COLO829 (cell line): ENCODE measurements around the gene RAPGEF6.
"Not testable (repeated sequence)": the region's sequence is repeated elsewhere in the genome, so short reads cannot be mapped to it uniquely, and the experiment has no call there.

Experiments
- DNase-seq: peaks from one replicate; pipeline ENCODE4 v3.0.0; 2012; ENCODE audit warnings: low spot score

Gene RAPGEF6

DNA sequence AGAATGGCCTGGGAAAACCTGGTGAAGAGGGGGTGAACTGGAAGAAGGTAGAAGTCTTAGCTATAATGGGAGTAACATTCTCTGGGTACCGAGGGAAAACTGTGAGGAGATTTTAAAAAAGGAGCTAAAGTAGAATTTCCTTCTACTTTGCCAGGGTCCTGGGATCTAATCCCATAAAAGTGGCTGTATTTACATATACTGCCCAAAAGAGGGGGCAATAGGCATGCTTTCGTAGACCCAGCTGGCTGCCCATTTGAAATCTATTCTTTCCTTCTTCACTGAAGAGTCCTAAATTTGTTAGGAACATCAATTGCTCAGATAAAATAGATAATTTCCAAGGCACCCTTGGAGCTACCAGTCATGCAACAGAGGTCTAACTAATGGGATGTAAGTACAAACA lies 212.0 kb downstream of the RAPGEF6 start:
- DNase-seq: peak; percentile 4

DNA sequence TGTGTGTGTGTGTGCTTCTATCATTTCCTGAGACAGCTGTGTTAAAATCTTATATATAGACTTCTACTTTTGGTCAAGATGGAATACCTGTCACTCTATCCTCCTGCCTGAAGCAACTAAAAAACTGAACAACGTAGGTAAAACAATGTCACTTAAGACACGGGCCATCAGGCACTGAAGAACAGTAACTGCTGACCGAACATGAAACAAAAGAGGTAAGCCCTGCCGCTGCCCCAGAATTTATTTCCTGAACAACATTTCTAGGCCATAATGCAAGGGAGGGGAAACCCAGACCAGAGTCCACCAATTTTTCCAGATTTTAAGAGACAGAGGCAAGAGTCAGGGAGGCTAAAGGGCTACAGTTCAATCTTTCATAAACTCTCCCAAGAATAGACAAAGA lies 215.2 kb downstream of the RAPGEF6 start:
- DNase-seq: no peak

DNA sequence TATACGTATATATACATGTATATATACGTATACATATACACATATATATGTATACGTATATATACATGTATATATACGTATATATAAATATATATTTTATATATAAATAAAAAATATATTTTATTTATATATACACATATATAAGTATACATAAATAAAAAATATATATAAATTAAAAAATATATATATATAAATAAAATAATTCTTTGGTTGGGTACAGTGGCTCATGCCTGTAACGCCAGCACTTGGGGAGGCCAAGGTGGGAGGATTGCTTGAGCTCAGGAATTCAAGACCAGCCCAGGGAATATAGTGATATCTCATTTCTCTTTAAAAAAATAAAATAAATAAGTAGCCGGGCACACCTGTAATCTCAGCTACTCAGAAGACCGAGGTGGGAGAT lies 216.2 kb downstream of the RAPGEF6 start:
- DNase-seq: no peak

DNA sequence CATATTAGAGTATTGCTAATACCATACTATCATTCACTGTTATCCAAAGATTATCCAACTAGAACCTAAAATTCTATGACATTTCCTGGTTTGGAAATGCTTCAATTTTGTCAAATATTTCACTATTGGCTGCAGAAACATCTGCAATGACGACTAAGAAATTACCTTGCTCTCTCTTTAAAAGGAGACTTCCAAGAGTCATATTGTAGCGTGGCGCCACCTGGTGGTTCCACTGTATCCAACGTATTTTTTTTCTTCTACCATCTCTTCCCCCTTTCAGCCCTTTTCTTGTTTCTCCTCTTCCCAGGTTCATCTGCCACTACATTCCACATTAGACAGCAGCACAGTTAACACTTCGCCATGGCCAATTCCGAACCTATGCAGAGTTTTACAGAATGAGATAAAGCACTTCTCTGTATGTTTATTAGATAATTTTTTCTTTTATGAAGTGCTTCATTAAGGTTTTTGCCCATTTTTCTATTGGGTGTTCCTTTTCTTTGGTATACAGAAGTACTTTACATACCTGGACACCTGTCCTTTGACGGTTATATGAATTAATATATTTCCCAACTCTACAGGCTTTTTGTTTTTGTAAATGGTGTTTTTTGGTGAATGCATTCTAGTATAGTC lies 217.7 kb downstream of the RAPGEF6 start:
- DNase-seq: peak; percentile 38

DNA sequence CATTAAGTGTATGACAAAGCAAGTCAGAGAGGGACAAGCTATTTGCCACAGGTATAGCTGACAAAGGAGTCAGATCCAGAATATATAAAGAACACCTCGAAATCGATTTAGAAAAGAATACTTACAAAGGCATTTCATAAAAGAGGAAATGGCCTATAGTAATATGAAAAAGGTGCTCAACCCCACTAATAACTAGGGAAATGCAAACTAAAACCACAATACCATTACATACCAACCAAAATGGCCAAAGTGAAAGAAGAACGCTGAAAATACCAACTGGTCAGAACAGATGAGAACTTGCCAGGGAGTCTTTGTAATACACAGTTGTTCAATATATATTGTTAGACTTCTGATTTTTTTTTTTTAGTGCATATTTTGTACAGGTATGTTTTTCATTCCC lies 218.3 kb downstream of the RAPGEF6 start:
- DNase-seq: no peak

DNA sequence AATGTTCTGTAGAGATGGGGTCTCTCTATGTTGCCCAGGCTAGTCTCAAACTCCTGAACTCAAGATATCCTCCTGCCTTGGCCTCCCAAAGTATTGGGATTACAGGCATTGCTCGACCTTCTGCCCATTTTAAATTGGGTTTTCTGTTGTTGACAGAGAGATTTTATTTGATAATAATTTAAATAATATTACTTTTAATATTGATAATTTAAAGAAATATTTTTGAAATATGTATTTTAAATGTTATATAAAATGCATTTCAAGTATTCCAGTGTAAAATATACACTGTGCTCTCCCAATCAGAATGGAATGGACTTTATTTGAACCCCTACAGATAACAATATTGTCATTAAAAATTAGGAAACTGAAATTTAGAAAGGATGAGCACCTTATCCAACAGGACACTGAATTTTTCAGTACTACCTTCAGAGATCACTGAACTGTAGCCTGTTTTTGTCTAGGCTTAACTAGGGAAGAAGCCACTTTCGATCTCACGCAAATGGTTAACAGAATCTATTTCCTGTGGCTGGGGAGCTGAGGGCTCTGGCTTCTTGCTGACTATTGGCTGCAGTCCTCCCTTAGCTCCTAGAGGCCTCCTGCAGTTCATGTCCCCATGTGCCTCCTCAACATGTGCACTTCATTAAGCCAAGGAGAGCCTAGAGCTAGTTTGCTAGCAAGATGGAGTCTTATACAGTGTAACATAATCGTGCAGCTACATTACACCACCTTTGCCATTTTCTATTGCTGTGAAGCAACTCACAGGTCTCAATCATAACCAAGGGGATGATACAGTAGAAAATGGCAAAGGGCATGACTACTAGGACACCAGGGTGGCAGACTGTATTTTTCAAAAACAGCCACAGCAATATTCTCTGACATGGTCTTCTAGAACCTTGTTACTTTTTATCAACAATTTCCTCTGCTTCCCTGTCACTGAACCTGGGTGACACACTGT lies 221.1 kb downstream of the RAPGEF6 start:
- DNase-seq: no peak

DNA sequence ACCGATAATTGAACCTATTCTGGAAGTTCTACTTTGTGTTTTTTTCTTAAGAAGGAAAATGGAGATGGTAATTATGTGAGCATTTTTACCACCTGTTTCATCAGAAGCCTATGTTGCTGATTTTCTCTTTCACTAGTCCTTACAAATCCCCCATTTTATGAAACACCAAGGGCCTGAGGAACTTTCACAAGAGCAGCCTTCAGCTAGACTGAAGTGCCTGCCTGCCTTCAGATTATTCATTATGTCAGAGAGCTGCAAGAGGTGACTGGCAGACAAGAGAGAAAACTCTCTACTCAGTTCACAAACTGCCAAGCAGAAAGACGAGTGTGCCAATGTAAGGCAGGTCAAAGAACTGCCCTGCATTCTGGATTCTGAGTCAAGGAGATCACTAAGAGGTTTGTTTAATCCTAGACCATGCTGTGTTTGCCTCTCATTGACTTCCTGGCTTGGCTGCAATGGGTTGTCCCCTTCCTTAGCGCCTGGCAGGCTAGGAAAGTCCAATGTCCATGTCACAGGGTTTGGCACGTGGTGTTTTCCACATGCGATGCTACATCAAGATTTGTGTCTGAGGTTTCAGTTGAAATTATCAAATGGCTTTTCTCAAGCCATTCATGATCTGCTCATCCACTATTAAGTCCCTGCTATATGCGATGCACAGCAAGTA lies 227.9 kb downstream of the RAPGEF6 start:
- DNase-seq: no peak

DNA sequence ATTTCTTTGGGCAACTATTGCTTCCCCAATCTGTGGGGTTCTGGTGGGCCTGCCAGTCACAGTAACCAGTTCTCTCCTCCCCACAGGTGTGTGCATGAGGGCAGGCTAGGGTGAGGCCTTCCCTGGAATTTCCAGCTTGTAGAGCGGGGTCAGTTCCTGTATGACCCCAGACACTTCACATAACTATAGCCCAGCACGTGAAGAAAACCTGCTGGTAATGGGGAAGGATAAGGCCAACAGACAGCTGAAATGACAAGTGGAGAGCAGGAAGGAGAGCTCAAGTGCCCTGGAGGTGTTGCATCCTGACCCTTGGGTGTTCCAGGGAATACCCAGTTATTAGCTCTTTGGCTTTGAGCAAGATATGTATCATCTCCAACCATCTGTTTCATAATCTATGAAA lies 229.0 kb downstream of the RAPGEF6 start:
- no peak for DNase-seq

DNA sequence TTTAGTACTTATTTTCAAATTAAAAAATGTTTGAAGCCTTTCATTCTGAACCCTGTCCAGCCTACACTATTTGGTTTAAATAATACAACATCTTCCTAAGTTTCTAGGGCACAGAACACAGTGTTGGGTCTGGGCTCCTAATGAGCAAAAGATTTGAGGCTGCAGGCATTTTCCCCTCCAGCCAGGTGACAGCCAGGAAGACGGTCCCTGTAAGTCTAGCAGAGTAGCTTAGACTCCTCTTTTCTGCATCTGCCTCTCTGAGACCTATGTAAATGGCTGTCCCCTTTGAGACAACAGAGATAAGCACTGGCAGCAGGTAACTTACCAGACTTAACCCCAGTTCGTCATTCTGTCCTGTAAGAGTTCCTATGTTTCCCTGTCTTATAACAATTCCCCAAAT lies 229.4 kb downstream of the RAPGEF6 start:
- DNase-seq: no peak

DNA sequence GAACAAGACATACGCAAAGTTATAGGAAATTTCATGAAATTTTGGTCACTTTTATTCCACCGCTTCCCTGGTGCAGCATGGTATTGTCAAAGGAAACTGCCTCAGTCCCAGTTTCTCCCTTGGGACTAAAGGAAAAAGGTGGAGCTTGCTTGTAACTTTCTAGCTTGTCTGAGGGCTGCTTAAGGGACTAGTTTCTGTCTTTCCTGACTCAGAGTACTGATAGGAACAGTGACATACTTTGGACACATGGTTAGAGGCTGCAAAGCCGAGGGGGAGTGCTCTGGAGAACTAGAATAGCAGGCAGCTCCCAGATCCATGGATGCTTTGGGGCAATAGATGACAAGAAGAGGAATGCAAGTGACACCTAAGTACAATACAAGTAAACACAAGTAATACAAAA lies 234.4 kb downstream of the RAPGEF6 start:
- DNase-seq: no peak

DNA sequence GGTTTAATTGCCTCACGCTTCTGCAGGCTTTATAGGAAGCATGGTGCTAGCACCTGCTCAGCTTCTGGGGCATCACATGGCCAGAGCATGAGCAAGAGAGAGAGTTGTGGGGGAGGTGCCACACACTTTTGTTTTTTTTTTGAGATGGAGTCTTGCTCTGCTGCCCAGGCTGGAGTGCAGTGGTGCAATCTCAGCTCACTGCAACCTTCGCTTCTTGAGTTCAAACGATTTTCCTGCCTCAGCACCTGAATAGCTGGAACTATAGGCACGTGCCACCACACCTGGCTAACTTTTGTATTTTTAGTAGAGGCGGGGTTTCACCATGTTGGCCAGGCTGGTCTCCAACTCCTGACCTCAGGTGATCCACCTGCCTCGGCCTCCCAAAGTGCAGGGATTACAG lies 236.0 kb downstream of the RAPGEF6 start:
- DNase-seq: not testable (repeated sequence)

DNA sequence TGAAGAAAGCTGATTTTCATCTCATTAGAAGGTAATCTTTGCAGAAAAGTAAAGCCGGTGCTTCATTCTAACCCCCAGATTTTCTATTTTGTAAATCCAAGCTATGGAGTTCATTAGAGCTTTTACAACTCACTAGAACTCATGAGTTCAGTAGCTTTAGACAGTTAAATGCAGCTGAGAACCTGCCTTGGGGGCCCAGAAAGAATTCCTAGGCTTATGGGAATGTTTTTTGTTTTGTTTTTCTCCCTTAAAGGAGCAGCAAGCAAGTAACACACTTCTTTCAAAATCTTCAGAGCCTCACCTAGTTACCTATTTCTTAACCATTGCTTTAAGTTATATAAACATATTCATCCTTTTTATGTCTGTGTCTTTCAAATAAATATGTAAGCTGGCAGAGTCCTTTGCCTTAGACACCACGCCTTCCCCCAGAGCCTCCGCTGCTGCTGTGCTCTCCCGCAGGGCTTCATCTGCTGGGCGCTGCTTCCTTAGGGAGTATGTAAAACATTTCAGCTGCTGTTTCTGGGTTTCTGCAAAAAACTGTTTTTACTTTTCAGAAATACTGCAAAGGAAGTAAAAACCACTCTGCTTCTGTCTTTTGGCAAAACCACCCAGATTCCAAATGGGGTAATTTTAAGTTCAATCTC lies 238.3 kb downstream of the RAPGEF6 start:
- DNase-seq: no peak

DNA sequence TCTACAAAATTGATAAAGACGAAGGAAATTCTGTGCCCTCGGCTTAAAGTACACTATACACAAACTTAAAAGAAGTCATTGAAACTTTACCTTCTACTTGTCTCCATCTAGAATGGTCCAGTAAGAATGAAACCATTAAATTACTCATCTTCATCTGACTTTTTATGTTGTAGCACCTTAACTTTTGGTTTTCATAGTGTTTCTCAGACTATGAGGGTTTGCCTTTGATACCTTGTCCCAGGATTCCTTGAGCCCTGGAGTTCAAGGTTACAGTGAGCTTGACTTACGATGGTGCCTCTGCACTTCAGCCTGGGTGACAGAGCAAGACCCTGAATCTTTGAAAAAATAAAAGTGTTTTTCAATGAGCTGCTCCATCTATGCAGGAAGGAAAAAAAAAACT lies 239.0 kb downstream of the RAPGEF6 start:
- DNase-seq: no peak

DNA sequence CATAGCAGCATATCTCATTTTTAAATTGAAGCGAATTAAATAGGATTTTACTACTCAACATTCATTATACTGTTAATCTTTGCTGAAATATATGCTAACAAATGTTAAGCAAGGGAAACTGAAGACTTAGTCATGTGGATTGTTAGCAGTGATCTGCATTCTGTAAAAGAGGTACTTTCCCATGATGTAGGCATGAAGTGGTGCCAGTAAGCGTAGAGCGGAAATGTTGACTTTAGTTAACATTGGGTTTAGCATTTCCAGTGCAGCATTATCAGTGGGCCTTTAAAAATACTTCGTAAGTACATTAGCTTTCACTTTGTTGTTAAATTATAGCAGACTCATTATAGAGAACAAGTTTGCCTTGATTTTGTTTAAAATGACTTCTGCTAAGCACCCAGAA lies 240.9 kb downstream of the RAPGEF6 start:
- DNase-seq: no peak

DNA sequence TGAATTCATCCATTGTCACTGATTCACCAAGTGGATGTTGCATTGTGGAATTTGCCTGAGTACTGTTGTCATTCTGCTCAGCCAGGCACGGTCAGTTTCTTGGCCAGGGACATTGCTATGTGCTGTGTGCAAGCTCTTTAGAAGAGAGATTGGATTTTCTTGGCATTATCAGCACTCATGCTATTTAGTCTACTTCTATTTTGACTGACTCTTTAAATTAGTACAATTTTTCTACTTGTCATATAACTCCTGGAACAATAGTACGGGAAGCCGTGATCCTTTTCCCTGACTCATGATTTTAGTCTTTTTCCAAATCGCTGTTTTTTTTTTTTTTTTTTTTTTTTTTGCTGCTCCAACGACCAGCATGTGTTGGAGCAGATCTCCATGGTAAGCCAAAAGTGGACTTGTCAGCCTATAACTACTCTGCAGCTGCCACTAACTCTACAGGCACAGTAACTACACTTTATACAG lies 241.5 kb downstream of the RAPGEF6 start:
- no peak for DNase-seq

DNA sequence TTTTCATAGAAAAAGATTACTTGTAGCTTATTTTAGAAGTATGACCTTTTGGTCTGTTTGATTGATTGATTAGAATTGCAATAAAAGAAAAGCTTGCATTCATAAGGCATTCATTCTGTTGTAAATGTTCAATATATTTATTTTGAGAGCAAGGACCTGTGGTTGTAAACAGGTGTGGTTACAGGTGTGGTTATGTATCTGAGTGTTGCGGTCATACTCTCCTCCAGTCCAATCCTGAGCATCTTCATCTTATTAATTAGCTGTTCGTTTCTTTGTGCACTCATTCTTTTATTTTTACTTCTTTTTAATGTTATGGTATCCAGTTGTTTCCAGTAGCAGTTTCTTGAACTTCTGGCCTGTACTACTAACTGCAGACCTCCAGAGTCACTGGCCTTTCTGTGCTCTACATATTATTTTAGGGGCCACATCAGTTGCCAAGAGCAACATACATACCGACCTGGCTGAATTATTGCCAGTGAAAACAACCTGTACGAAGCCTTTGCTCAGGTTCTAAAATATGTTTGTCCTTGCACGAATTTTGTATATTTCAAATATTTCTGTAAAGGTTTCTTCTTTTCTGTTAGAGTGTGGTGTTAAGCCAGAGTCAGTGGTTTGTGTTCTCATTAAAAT lies 242.4 kb downstream of the RAPGEF6 start:
- DNase-seq: no peak

DNA sequence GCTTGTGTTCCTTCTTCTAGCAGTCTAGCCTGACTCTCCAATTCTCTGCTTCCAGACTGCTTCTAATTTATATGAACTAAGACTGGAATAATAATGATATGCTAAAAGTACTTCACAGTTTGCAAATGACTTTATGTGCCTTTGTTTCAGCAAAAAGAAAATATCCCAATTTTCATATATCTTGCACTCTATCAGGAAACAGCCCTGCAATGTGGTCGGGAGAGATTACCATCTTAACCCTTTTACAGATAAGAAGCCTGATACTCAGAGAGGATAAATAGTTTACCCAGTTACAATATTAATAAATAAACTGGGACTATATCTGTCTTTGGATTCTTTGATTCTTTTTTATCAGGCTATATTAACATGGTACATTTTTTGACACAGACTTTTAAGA lies 245.2 kb downstream of the RAPGEF6 start:
- DNase-seq: no peak

DNA sequence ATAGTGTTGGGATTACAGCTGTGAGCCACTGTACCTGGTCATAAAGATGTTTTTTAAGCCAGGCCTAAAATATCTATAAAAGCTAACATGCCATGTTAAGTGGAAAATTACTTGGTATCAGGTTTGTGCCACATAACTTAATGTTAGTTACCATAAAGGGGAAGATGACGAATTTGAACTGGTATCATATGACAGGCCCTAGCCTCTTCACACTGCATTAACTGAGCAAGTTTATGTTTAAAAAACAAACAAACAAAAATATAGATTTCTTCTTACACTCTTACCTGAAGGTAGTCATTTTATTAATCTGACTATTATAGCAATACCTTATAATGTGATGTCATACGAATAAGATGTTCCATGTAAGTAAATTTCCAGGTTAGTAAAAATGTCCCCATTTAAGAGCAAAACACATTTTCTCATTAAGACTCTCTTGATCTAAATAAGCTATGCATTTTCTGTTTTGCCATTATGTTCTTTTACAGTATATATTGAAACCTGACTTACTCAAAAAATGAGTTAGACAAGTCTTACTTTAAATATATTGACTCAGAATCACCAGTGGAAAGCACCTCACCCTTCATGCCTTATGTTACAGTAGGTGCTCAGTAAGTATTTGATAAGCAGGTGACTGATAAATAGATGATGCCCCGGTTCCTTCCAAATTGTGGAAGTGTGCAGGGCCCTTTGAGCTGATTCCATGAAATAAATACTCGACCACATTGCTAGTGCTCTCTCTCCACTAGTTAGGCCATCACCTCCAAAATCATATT lies 245.7 kb downstream of the RAPGEF6 start:
- DNase-seq: no peak

DNA sequence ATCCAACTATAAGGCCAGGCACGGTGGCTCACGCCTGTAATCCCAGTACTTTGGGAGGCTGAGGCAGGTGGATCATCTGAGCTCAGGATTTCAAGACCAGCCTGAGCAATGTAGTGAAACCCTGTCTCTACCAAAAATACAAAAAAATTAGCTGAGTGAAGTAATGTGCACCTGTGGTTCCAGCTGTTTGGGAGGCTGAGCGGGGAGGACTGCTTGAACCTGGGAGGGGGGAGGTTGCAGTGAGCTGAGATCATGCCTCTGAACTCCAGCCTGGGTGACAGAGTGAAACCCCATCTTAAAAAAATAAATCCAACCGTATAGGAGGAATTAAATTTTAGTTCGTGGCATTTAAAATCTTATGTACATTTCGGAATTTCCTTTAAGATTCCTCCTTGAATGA lies 247.8 kb downstream of the RAPGEF6 start:
- DNase-seq: no peak

DNA sequence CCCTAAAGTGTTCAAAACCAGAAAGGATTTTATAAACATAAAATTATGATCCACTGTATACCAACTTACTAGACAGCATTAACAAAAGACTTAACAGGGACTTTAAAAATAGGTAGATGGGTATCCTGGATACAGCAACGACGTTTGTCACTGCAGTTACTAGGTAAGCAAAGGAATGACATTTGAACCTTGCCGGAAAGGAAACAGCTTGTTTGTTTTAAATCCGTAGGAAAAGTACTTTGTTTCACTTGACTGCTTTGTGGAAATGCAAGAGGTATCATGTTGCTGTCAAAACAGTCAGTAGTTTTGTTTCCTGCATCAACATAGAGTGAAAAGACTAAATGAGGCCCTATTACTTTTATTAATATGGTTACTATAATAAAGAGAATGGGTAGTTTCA lies 248.2 kb downstream of the RAPGEF6 start:
- no peak for DNase-seq

DNA sequence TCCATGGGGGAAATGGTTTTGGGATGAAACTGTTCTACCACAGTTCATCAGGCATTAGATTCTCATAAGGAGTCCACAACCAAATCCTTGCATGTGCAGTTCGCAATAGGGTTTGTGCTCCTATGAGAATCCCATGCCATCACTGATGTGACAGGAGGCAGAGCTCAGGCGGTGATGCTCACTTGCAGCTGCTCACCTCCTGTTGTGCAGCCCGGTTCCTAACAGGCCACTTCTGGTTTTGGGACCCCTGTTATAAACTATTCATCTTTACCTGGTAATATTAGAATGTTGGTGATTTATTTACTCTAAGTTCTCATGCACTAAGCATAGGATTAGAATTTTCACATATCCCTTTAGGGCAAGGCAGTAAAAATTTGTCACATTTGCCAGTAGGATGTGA lies 248.9 kb downstream of the RAPGEF6 start:
- DNase-seq: no peak
